CD4-positive, alpha-beta T cell treated with Interleukin-10 for 1 hour (primary cell): ENCODE measurements around the gene KRTAP6-1.

Experiments used
- DNase-seq: peaks from one replicate; pipeline ENCODE4 v3.0.0-alpha.2; 2020

Gene KRTAP6-1

DNA sequence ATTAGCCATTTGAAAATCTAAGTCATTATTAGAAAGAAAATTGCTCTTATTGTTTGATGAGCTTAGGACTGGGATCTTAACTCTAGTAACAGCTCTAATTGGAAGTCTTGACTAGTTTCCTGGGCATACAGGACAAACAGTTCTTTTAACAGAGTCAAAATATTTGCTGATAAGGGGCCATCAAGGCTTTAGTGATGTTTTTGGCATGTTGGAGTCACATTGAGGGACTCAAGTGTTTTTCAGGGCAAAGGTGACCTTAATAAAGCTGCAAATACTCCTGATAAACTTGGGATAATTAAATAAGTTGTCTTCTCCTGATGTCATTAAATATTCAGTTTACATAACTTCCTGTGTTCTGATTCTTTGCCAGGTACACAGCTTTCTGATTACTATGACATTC lies 46.1 kb downstream of the KRTAP6-1 start:
- DNase-seq = no peak

- DNase-seq = no peak
These were observed 50.1 kb downstream of the KRTAP6-1 start for GRCh38 chr21:30563630-30564029.
